Stimulated activated CD8-positive, alpha-beta memory T cell treated with anti-CD3 and anti-CD28 coated beads, Interleukin-15, amount 100 ng/mL, for 1 hour (primary cell): Measurements from ENCODE around the gene PDE9A.

Experiments used
- DNase-seq: peaks from one replicate; pipeline ENCODE4 v3.0.0-alpha.2; 2020; ENCODE audit warnings: low read depth

PDE9A gene

GRCh38 chr21:42644223-42645208 is 8.9 kb upstream of the PDE9A start:
- no peak for DNase-seq

- DNase-seq: no peak
These were observed 8.0 kb upstream of the PDE9A start for GRCh38 chr21:42645211-42646075.

- DNase-seq: no peak
These were observed 7.2 kb upstream of the PDE9A start for GRCh38 chr21:42646076-42646825.

GRCh38 chr21:42646836-42647235 is 6.6 kb upstream of the PDE9A start:
- DNase-seq: no peak

- DNase-seq: no peak
These were observed 4.8 kb upstream of the PDE9A start for GRCh38 chr21:42648606-42649005.

GRCh38 chr21:42649122-42650032 is 4.0 kb upstream of the PDE9A start:
- no peak for DNase-seq

GRCh38 chr21:42650033-42650370 is 3.4 kb upstream of the PDE9A start:
- no peak for DNase-seq

- no peak for DNase-seq
These were observed 2.7 kb upstream of the PDE9A start for GRCh38 chr21:42650441-42651421.

- no peak for DNase-seq
These were observed 1.7 kb upstream of the PDE9A start for GRCh38 chr21:42651515-42652401.

GRCh38 chr21:42652527-42653230 is 742 bp upstream of the PDE9A start:
- DNase-seq: no peak

GRCh38 chr21:42654179-42654912 is 925 bp downstream of the PDE9A start:
- no peak for DNase-seq

GRCh38 chr21:42654913-42655795 is 1.7 kb downstream of the PDE9A start:
- no peak for DNase-seq

GRCh38 chr21:42655796-42656770 is 2.7 kb downstream of the PDE9A start:
- DNase-seq: no peak

- no peak for DNase-seq
These were observed 3.5 kb downstream of the PDE9A start for GRCh38 chr21:42656872-42657271.

GRCh38 chr21:42657676-42658319 is 4.4 kb downstream of the PDE9A start:
- DNase-seq: no peak
